Measurements from ENCODE around the gene PNPLA3. TPM values are rescaled to one million over a fixed set of nuclear protein-coding genes. Genes with fewer than 3 reads are reported as not detected.

The PNPLA3 gene
- total RNA-seq, 1 experiment from 2014 or later, result 17.5 TPM

- no peak overlapping the region for H3K18ac ChIP-seq (ENCODE audit: insufficient read length, low read depth, low read length)
- no peaks in the 10 kb centered on the region for H4K20me1 ChIP-seq (ENCODE audit: control insufficient read depth, insufficient read depth, insufficient read length)
- no peak overlapping the region for H2BK12ac ChIP-seq (ENCODE audit: insufficient read length, low read depth, low read length)
- Mint-ChIP-seq H3K27ac (no peak overlapping the region), H3K4me3 (no peak overlapping the region), H3K36me3 (ENCODE audit: insufficient read depth in 1 of 3, low read depth in 3 of 3) (peaks cover 5 to 11% (median 8%) of the 10 kb centered on the region in 3 experiments; a peak in 5 of 7 replicates), H3K4me1 (peaks cover 4 to 14% of the 10 kb centered on the region in 2 experiments; a peak in 3 of 4 replicates), H3K9me3 (no peaks in the 10 kb centered on the region), H3K27me3 (ENCODE audit: low read depth) (peaks cover 35% of the 10 kb centered on the region)
- H2AK5ac ChIP-seq (ENCODE audit: insufficient read length, low read length), result no peak overlapping the region
- TF ChIP-seq CTCF (conservative IDR thresholded peaks at IDR 0.05), result no peak
- H3K79me2 ChIP-seq (ENCODE audit: insufficient read depth, low read length), result no peaks in the 10 kb centered on the region
- H4K5ac ChIP-seq (ENCODE audit: insufficient read length, low read depth, low read length), result no peak overlapping the region
- no peak overlapping the region for H3K14ac ChIP-seq (ENCODE audit: insufficient read depth, low read length)
- no peaks in the 10 kb centered on the region for H3K4me1 ChIP-seq (ENCODE audit: insufficient read depth, low read length)
- H2BK5ac ChIP-seq (ENCODE audit: insufficient read length, low read length), result no peak overlapping the region
- no peak overlapping the region for H3K9ac ChIP-seq (ENCODE audit: extremely low read depth, insufficient read length, low read length)
- H4K91ac ChIP-seq (ENCODE audit: insufficient read length, low read depth, low read length), result no peak overlapping the region
- H3T11ph ChIP-seq (ENCODE audit: low read length), result no peak overlapping the region
- no peak overlapping the region for H2BK20ac ChIP-seq (ENCODE audit: low read depth, low read length, poor library complexity, severe bottlenecking)
- H2BK15ac ChIP-seq (ENCODE audit: low read depth, low read length), result no peak overlapping the region
- no peak overlapping the region for H2BK120ac ChIP-seq (ENCODE audit: low read depth, low read length, poor library complexity, severe bottlenecking)
- H3K4me2 ChIP-seq (ENCODE audit: insufficient read depth, insufficient read length, low read length), result no peak overlapping the region
- H3K27me3 ChIP-seq (ENCODE audit: insufficient read depth, low read length), result no peaks in the 10 kb centered on the region; the same call in 1 of the 2 replicates
- peaks cover 14% of the 10 kb centered on the region for H3K23me2 ChIP-seq (ENCODE audit: insufficient read length, low read depth, low read length, poor library complexity, severe bottlenecking)
- H3K9me3 ChIP-seq (ENCODE audit: control insufficient read depth, low read depth, low read length), result no peaks in the 10 kb centered on the region
- no peaks in the 10 kb centered on the region for H3K79me1 ChIP-seq (ENCODE audit: insufficient read depth, low read depth, low read length, poor library complexity, severe bottlenecking)
- no peak overlapping the region for H3K27ac ChIP-seq (ENCODE audit: insufficient read length, low read depth, low read length)
- no peak for DNase-seq
- H3K4ac ChIP-seq (ENCODE audit: low read depth, low read length), result no peak overlapping the region
- H2AFZ ChIP-seq (ENCODE audit: low read length), result no peak overlapping the region
- H3K56ac ChIP-seq (ENCODE audit: insufficient read length, low read depth, low read length), result no peak overlapping the region
- no peak overlapping the region for H4K8ac ChIP-seq (replicated peaks; ENCODE audit: insufficient read length, low read depth, low read length)
- WGBS (ENCODE audit: extremely low coverage, insufficient read length, low lambda C conversion rate), result no CpG with 5 or more reads among the region's 4 CpGs
- H3K23ac ChIP-seq (ENCODE audit: insufficient read length, low read depth, low read length), result no peak overlapping the region
These were observed 34.9 kb upstream of the PNPLA3 start for GRCh38 chr22:43888740-43889139.
